HG03354 (cell line): ENCODE results near the gene NEK11.
"Not testable (repeated sequence)": the region's sequence is repeated elsewhere in the genome, so short reads cannot be mapped to it uniquely, and the experiment has no call there.

Experiments
- ATAC-seq: cut with Tn5 transposase; IDR thresholded peaks from one replicate; pipeline ENCODE4 v1.9.1; 2021; ENCODE audit warnings: mild to moderate bottlenecking; ENCODE audit not compliant: unreplicated experiment, poor library complexity, severe bottlenecking

NEK11 gene

DNA sequence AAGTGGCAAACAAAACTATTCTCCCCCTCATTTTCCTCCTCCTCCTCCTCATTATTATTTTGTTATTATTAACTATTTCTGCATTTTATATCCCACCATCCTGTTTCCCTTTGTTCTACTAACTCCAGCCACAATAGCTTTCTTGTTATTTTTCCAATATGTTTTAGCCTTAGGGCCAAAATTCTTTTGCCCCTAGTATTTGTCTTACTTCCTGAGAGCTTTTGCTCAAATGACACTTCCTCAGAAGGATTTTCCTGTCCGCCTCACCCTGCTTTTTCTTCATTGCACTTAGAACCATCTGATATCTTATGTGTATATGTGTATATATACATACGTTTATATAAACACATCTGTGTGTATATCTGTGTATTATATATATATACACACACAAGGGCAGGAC lies 322.2 kb downstream of the NEK11 start:
- no peak for ATAC-seq

DNA sequence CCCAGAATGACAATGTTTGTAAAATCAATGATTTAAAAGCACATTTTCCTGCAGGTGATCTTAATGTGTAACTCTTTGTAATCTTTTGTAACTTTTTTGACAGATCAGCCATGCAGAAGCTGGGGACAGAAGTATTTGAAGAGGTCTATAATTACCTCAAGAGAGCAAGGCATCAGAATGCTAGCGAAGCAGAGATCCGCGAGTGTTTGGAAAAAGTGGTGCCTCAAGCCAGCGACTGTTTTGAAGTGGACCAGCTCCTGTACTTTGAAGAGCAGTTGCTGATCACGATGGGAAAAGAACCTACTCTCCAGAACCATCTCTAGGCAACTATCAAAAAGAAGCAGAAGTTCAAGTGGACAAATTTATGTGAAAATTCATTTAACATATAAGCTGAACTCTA lies 322.8 kb downstream of the NEK11 start:
- ATAC-seq = no peak

DNA sequence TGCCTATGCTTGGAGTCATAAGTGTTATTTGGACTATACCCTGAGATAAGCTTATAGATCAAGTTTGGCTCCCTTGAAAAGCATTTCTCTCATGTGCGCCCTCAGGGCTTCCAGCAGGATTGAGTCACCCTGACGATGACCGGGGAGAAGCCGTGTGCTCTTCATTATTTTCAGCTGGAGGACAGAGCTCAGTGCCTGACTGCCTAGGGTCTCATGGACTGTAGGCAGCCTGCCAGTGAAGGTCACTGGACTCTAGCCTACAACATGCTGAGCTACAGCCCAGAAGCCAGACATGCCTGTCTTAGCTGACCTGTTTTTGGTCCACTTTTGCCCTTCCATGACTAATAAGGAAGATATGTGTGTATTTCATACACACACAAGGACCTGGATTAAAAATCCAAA lies 323.3 kb downstream of the NEK11 start:
- no peak for ATAC-seq

DNA sequence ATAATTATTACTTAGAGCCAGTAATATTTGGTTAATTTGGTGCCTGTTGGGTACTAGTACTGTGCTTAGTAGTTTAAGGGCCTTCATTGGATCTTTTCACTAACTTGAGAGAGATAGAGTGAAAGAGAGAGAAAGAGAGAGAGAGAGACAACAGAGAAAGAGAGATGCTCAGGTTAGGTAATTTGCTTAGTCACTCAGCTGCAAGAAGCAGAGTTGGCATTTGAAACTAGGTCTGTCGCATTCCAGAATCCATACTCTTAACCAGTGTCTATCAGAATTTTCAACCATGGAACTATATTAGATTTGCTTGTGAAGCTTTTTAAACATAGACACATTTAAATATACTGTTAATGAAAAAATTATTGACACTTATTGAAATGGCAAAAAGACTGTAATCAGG lies 323.8 kb downstream of the NEK11 start:
- ATAC-seq = no peak

DNA sequence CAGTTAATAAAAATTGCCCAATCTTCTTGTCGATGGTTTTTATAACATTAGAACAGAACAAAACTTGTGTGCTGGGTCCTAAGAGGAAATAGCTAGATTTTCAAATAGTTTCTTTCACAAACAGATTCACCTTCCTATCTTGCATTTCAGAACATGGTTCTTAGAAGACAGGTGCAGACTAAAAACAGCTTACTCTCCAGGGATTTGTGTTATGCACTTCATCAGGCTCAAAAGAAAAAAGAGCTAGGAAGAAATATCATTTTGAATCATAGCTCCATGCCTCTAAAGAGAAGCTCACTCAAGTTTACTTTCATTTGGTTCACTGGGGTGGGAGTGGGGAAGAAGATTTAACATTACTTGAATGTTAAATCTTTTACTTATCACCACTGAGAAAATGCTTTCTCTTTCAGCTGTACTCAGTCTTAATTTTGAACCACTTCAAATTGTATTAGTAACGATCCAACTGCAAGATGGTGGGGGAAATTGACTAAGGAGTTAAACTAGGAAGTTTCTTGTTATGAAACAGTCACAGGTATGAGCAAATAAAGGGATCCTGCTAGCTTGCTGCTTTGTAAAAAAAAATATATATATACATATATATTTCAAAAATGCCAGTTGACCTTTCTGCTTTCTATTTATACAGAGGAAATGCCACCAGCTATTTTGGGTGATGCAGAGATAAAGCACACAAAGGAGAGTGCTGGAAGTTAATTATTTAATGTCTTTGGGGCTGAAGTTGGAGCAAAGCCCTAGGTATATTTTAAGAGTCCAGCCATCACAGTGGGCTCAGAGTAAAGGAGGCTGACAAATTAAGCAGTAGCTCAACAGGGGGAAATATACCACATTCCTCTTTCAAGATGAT lies 326.6 kb downstream of the NEK11 start:
- ATAC-seq = peak; percentile 47

DNA sequence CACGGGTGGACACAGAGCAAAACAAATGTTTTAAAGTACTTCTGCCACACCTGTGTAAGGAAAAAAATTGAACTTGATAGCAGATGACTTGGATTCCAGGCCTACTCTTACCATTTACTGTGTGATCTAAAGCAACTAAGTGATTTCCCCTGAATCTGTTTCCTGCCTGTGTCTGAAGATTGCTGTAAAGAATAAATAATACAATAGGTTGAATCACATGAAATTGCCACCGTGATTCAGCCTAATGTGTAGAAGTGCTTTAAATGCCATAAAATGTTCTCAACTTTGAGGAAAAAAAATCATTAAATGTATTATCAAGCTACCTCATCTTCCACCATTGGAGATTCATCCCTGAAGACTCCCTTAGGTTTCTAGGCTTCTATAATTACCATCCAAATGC lies 327.3 kb downstream of the NEK11 start:
- ATAC-seq = no peak

DNA sequence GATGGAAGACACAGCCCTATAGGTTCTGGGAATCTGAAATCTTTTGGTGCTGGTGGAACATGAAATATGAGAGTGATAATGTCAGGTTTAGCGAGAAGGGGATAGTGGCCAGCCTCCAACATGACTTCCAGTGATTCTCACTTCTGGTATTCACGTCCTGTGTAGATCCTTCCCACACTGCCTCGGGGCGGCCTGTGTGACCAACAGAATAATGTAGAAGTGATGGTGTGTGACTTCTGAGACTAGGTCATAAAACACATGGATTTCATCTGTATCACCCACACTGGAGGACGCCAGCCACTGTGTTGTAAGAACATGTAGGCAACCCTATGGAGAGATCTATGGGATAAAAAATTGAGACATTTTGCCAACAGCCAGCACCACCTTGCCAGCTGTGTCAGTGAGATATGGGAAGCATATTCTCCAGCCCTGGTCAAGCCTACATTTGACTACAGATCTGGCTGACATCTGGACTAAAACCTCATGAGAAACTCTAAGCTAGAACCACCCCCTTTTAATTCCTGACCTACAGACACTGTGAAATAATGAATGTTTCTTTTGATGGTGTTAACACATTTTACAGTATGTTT lies 329.4 kb downstream of the NEK11 start:
- no peak for ATAC-seq

DNA sequence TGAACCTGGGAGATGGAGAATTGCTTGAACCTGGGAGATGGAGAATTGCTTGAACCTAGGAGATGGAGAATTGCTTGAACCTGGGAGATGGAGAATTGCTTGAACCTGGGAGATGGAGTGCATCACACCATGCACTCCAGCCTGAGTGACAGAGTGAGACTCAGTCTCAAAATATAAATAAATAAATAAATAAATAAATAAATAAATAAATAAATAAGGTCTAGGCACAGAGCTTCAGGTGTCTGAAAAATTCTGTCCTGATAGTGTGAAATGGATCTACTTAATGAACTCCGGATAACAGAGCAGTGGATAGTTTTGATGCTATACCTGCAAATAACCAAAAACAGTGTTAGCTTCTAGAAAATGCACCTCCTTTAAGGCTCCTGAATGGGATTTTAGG lies 330.6 kb downstream of the NEK11 start:
- no peak for ATAC-seq

DNA sequence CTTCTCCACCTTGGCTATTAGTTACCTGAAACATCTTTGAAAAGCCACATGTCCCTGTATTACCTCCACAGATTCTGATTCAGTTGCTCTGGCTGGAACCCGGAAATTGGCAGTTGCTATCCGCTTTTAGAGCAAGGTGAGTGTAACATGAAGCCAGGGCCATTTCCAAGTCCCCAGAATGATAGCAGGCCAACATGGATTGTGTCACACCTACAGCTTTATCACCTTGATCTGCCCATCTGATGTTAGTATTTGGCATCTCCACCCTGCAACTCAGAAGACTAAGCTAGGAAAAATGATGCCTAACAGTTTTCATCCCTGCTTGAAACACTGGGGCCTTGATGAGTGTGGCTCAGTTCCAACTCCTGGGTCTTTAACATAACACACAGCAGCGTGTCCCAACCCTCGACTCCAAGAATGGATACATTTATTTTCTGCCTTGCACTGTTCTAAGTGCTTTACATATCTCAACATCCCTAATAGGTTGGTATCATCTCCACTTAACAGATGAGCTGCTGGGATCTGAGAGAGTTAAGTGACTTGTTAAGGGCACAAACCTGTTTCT lies 333.6 kb downstream of the NEK11 start:
- ATAC-seq = no peak

DNA sequence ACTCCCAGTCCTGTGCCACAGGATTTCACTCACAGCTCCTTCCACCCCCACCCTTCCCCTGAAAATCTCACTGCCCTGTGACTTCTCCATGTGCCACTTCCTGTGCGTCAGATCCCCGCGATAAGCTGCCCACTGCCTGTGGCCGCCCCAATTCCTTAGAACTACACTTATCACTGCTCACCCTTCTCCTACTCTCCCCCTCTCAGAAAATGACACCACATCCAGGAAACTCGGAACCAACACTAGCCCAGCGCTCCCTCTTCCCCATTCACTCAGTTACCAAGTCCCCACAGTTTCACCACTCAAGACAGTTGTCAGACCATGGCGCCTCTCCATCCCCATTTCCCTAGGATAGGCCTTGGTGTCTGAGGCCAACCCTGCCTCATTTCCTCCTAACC lies 334.4 kb downstream of the NEK11 start:
- not testable (repeated sequence) for ATAC-seq

DNA sequence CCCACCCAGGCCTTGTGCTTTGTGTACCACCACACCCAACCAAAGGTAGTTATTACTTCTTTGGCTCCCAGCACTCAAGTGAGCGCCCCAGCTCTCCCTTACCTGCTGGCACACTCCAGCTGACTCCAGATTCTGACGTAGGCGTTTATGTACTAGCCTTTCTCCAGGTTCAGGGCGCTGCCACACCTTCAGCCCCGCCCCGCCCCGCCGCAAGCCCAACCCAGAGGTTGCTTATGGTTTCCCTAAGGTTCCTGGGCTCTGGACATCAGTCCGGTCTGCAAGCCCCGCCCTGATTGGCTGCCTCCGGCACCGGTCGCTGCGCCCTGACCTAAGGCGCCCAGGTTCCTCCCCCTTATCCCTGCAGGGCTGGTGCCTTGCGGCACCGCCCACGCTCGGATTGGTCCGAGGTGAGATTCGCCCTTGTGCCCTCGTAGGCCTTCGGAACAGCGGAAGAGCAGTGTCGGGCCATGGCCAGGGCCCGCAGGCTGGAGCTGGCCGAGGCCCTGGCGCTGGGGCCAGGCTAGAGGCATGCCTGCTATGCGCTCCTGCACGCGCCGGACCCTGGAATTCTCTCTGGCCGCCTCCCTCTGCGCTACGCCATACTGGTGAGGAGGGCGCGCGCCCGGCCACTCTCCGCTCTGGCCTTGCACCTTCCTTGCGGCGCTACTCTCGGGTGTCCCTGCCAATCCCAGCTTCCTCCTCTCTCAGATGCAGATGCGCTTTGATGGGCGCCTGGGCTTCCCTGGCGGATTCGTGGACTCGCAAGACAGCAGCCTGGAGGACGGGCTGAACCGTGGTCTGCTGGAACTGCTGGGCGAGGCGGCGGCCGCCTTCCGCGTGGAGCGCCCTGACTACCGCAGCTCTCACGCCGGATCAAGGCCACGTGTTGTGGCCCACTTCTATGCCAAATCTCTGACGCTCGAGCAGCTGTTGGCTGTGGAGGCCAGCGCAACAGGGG lies 335.1 kb downstream of the NEK11 start:
- ATAC-seq = peak; percentile 88

DNA sequence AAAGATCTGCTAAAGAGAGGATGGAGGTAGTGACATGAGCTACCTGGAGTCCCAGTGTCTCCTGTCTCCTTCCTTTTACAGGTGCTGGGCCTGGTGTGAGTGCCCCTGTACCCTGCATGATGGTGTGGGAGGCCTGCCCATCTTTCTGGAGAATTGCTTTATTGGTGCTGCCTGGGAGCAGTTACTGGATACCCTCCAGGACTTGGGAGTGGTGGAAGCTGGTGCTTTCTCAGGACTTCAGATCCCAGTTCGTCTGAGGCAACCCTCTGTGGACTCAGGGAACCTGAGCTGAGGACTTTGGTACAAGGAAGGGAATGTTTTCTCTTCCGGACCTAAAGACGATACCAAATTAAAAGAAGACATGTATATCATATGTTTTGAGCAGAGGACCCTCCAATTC lies 336.6 kb downstream of the NEK11 start:
- no peak for ATAC-seq

DNA sequence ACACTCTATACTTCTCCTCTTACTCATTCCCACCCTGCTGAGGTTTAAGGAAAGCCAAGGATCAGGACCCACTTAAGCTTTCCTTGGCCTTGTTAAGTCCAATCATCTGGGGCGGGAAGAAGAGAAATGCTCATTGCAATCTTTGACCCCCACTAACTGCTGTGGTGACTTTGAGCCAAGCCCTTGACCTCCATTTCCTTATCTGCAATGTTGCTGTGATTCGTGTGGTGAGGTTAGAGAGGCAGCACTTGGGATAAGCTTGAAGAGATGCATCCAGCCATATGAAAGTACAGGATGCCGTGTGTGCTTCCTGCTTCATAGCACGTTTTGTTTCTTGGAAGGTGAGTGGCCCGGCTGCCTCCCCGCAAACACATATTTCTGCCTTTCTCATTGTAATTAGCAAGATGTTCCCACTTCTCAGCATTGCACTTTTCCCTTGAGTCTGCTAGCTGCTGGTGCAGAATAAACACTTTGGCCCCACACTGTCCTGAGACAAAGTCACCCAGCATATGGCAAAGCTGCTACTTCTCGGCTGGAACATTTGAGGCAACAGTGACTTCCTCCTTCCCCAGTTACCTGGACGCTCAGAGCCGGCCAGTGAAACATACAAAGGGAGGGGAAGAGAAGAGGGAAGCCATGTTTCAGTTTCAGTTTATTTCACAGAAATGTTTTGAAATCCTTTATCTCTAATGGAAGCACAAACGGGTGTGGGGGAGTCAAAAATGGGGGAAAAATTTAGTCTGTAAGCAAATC lies 344.4 kb downstream of the NEK11 start:
- no peak for ATAC-seq

DNA sequence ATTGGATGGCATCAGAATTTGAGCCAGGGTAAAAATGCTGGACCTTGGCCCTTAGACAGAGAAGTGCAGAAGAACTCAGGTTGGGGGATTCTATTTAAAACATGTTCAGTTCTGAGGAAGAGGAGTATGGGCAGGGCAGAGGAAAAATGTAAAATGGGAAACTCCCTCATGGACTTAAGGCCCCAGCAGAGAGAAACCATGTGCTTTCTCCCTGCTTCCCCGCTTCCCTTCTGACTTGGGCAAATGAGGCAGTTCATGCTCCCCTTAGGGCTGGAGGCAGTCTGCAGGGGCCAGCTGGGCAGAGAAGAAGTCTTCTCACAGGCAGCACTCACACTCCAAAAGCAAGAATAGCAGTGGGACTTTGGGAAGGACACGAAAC lies 345.0 kb downstream of the NEK11 start:
- ATAC-seq = no peak

DNA sequence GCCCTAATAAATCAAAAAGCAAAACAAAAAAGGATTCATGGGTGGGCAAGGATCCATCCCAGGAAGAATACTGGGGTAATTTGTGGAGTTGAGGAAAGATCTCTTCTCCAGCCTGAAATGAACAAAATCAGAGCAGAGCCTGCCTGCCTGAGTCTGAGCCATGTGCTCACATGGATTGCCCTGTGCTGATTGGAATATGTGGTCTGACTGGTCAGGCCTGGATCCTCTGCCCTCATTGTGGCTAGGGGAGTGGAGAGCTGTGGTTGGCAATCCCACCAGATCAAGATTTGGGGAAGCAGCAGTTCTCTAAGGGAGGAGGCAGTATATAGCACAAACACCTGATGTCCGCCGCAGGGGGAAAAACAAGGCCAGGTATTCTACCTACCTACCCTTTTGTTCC lies 348.1 kb downstream of the NEK11 start:
- no peak for ATAC-seq

DNA sequence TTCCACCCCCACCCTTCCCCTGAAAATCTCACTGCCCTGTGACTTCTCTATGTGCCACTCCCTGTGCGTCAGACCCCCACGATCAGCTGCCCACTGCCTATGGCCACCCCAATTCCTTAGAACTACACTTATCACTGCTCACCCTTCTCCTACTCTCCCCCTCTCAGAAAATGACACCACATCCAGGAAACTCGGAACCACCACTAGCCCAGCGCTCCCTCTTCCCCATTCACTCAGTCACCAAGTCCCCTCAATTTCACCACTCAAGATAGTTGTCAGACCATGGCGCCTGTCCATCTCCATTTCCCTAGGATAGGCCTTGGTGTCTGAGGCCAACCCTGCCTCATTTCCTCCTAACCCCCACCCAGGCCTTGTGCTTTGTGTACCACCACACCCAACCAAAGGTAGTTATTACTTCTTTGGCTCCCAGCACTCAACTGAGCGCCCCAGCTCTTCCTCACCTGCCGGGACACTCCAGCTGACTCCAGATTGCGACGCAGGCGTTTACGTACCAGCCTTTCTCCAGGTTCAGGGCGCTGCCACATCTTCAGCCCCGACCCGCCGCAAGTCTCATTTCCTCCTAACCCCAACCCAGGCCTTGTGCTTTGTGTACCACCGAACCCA lies 354.3 kb downstream of the NEK11 start:
- ATAC-seq = peak; percentile 1

DNA sequence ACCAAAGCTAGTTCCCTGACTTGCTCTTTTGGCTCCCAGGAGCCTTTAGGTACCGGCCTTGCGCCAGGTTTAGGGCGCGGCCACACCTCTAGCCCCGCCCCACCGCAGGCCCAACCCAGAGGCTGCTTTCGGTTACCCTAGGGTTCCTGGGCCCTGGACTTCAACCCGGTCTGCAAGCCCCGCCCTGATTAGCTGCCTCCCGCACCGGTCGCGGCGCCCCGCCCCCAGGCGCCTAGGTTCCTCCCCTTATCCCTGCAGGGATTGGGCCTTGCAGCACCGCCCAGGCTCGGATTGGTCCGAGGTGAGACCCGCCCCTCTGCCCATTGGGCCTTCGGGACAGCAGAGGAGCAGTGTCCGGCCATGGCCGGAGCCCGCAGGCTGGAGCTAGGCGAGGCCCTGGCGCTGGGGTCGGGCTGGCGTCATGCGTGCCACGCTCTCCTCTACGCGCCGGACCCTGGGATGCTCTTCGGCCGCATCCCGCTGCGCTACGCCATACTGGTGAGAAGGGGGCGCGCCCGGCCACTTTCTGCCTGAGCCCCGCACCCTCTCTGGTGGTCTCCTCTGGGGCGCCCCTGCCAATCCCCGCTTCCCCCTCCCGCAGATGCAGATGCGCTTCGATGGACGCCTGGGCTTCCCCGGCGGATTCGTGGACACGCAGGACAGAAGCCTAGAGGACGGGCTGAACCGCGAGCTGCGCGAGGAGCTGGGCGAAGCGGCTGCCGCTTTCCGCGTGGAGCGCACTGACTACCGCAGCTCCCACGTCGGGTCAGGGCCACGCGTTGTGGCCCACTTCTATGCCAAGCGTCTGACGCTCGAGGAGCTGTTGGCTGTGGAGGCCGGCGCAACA lies 355.0 kb downstream of the NEK11 start, which contains the start of gene NUDT16:
Gene NUDT16, plus strand, starts transcription at position 330 of the 847 bp plus-strand sequence. Its CDS starts 31 bp downstream, at position 361.
- peak; percentile 98 for ATAC-seq
